Hepatocyte (in vitro differentiated cells): ENCODE measurements around the gene OR4S2.

Source experiments
- EZH2 ChIP-seq: fragments of 200-600 bp; sonication (generic); IDR thresholded peaks from 2 replicates; pipeline ENCODE4 v1.6.1; 2016; ENCODE audit warnings: antibody characterized with exemption, mild to moderate bottlenecking, borderline replicate concordance
- EZH2phosphoT487 ChIP-seq: fragments of 200-600 bp; sonication (generic); IDR thresholded peaks from one replicate; pipeline ENCODE4 v1.6.1; 2018; ENCODE audit warnings: antibody characterized with exemption, mild to moderate bottlenecking, low read depth, moderate library complexity; ENCODE audit not compliant: unreplicated experiment, severe bottlenecking
- TF ChIP-seq, protein P1 (sequence below): fragments of 200-600 bp; sonication (generic); IDR thresholded peaks from 2 replicates; pipeline ENCODE4 v1.5.1; 2016; ENCODE audit warnings: antibody characterized with exemption, mild to moderate bottlenecking; ENCODE audit not compliant: poor library complexity

GRCh38 chr11:55634813-55635212 is 13.3 kb upstream of the OR4S2 start, which contains the start of gene OR4P4:
- TF ChIP-seq, protein P1, sequence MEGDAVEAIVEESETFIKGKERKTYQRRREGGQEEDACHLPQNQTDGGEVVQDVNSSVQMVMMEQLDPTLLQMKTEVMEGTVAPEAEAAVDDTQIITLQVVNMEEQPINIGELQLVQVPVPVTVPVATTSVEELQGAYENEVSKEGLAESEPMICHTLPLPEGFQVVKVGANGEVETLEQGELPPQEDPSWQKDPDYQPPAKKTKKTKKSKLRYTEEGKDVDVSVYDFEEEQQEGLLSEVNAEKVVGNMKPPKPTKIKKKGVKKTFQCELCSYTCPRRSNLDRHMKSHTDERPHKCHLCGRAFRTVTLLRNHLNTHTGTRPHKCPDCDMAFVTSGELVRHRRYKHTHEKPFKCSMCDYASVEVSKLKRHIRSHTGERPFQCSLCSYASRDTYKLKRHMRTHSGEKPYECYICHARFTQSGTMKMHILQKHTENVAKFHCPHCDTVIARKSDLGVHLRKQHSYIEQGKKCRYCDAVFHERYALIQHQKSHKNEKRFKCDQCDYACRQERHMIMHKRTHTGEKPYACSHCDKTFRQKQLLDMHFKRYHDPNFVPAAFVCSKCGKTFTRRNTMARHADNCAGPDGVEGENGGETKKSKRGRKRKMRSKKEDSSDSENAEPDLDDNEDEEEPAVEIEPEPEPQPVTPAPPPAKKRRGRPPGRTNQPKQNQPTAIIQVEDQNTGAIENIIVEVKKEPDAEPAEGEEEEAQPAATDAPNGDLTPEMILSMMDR: no peak
- TF ChIP-seq EZH2phosphoT487 (no peak), EZH2 (no peak)
